Measurements from ENCODE around the gene MED6. TPM values are rescaled to one million over a fixed set of nuclear protein-coding genes. Genes with fewer than 3 reads are reported as not detected.

Gene MED6
- total RNA-seq, 2 experiments from 2014 or later, result 45.9 to 52.9 TPM

- H3K4me1 Mint-ChIP-seq, result no peaks in the 10 kb centered on the region
- no peak overlapping the region for H3K4me3 Mint-ChIP-seq
- ChIA-PET CTCF (interaction anchor here (0.6 to 1.0 kb wide), 2 partner anchors 17 to 38 kb away, joined by 3 read pairs; no protein-coding TSS in a partner anchor), POLR2A (interaction anchor here (0.6 kb wide), 1 partner anchor 1110 kb away, joined by 3 read pairs; no protein-coding TSS in a partner anchor)
- peak; percentile 27 for DNase-seq
- no peaks in the 10 kb centered on the region for H3K27me3 Mint-ChIP-seq
- H3K9me3 Mint-ChIP-seq, result no peaks in the 10 kb centered on the region
- peaks cover 40% of the 10 kb centered on the region for H3K36me3 Mint-ChIP-seq (ENCODE audit: low read depth)
- no peak overlapping the region for H3K27ac Mint-ChIP-seq
Measured at GRCh38 chr14:70585231-70585630, 15.2 kb downstream of the MED6 start.

GRCh38 chr14:70576891-70577290 is 23.6 kb downstream of the MED6 start:
- no peak overlapping the region for H3K27ac Mint-ChIP-seq
- no peaks in the 10 kb centered on the region for H3K27me3 Mint-ChIP-seq
- DNase-seq, result no peak
- peaks cover 2% of the 10 kb centered on the region for H3K9me3 Mint-ChIP-seq
- no peaks in the 10 kb centered on the region for H3K4me1 Mint-ChIP-seq
- ChIA-PET CTCF (no interaction called here), POLR2A (no interaction called here)
- H3K36me3 Mint-ChIP-seq (ENCODE audit: low read depth), result peaks cover 38% of the 10 kb centered on the region
- no peak overlapping the region for H3K4me3 Mint-ChIP-seq

- Mint-ChIP-seq H3K36me3 (ENCODE audit: low read depth) (peaks cover 23% of the 10 kb centered on the region), H3K27me3 (no peaks in the 10 kb centered on the region), H3K4me3 (no peak overlapping the region), H3K27ac (no peak overlapping the region), H3K4me1 (peaks cover under 1% of the 10 kb centered on the region), H3K9me3 (peaks cover 2% of the 10 kb centered on the region)
- ChIA-PET CTCF (no interaction called here), POLR2A (interaction anchor here (0.6 kb wide), 1 partner anchor 236 kb away, joined by 3 read pairs; the partner anchor contains the start of gene MAP3K9)
- no peak for DNase-seq
Measured at GRCh38 chr14:70573050-70573449, 27.4 kb downstream of the MED6 start.

GRCh38 chr14:70571139-70571538 is 29.3 kb downstream of the MED6 start:
- no peak overlapping the region for H3K4me3 Mint-ChIP-seq
- ChIA-PET POLR2A (no interaction called here), CTCF (no interaction called here)
- H3K27ac Mint-ChIP-seq, result no peak overlapping the region
- H3K9me3 Mint-ChIP-seq, result peaks cover 4% of the 10 kb centered on the region
- no peaks in the 10 kb centered on the region for H3K27me3 Mint-ChIP-seq
- H3K4me1 Mint-ChIP-seq, result peaks cover 2% of the 10 kb centered on the region
- DNase-seq, result no peak
- H3K36me3 Mint-ChIP-seq (ENCODE audit: low read depth), result peaks cover 33% of the 10 kb centered on the region

GRCh38 chr14:70567791-70568190 is 32.7 kb downstream of the MED6 start:
- POLR2A ChIA-PET, result interaction anchor here (0.7 kb wide), 1 partner anchor 752 kb away, joined by 3 read pairs; no protein-coding TSS in a partner anchor
- CTCF ChIA-PET, result interaction anchor here (0.6 to 1.9 kb wide), 5 partner anchors 10 to 379 kb away, joined by 3 to 9 read pairs (median 3); partner anchors contain the start of gene SLC8A3
- Mint-ChIP-seq H3K4me3 (no peak overlapping the region), H3K4me1 (peaks cover 2% of the 10 kb centered on the region), H3K9me3 (peaks cover 13% of the 10 kb centered on the region), H3K36me3 (ENCODE audit: low read depth) (peaks cover 43% of the 10 kb centered on the region), H3K27me3 (no peaks in the 10 kb centered on the region), H3K27ac (no peak overlapping the region)
- peak; percentile 39 for DNase-seq

GRCh38 chr14:70563869-70564268 is 36.6 kb downstream of the MED6 start:
- peaks cover 2% of the 10 kb centered on the region for H3K4me1 Mint-ChIP-seq

GRCh38 chr14:70563417-70563816 is 37.0 kb downstream of the MED6 start:
- DNase-seq, result no peak
- Mint-ChIP-seq H3K27ac (no peak overlapping the region), H3K27me3 (no peaks in the 10 kb centered on the region), H3K9me3 (peaks cover 26% of the 10 kb centered on the region), H3K4me1 (peaks cover 2% of the 10 kb centered on the region), H3K36me3 (ENCODE audit: low read depth) (peaks cover 58% of the 10 kb centered on the region), H3K4me3 (no peak overlapping the region)
- ChIA-PET CTCF (no interaction called here), POLR2A (no interaction called here)

More at GRCh38 chr14:70563869-70564268, 36.6 kb downstream of the MED6 start:
- ChIA-PET CTCF (interaction anchor here (0.6 to 0.7 kb wide), 2 partner anchors 11 to 24 kb away, joined by 4 to 5 read pairs; no protein-coding TSS in a partner anchor), POLR2A (no interaction called here)
- DNase-seq, result no peak
- Mint-ChIP-seq H3K27me3 (no peaks in the 10 kb centered on the region), H3K4me3 (no peak overlapping the region), H3K27ac (no peak overlapping the region), H3K9me3 (peaks cover 26% of the 10 kb centered on the region), H3K36me3 (ENCODE audit: low read depth) (peaks cover 58% of the 10 kb centered on the region)

- Mint-ChIP-seq H3K27ac (no peak overlapping the region), H3K27me3 (no peaks in the 10 kb centered on the region), H3K36me3 (ENCODE audit: low read depth) (peaks cover 28% of the 10 kb centered on the region), H3K4me3 (no peak overlapping the region), H3K9me3 (peaks cover 21% of the 10 kb centered on the region), H3K4me1 (peaks cover 4% of the 10 kb centered on the region)
- ChIA-PET POLR2A (no interaction called here), CTCF (interaction anchor here (2.5 kb wide), 1 partner anchor 10 kb away, joined by 9 read pairs; no protein-coding TSS in a partner anchor)
- no peak for DNase-seq
Measured at GRCh38 chr14:70558356-70558755, 42.1 kb downstream of the MED6 start.

- H3K9me3 Mint-ChIP-seq, result peaks cover 9% of the 10 kb centered on the region
- H3K27me3 Mint-ChIP-seq, result no peaks in the 10 kb centered on the region
- peaks cover 4% of the 10 kb centered on the region for H3K4me1 Mint-ChIP-seq
- H3K27ac Mint-ChIP-seq, result no peak overlapping the region
- H3K4me3 Mint-ChIP-seq, result no peak overlapping the region
- CTCF ChIA-PET, result interaction anchor here (1.2 kb wide), 1 partner anchor 12 kb away, joined by 3 read pairs; no protein-coding TSS in a partner anchor
- POLR2A ChIA-PET, result no interaction called here
- peaks cover 5% of the 10 kb centered on the region for H3K36me3 Mint-ChIP-seq (ENCODE audit: low read depth)
- peak; percentile 9 for DNase-seq
Measured at GRCh38 chr14:70555890-70556289, 44.6 kb downstream of the MED6 start.

- CTCF ChIA-PET, result no interaction called here
Measured at GRCh38 chr14:70538087-70538486, 62.4 kb downstream of the MED6 start.

GRCh38 chr14:70536830-70537229 is 63.6 kb downstream of the MED6 start:
- Mint-ChIP-seq H3K27ac (no peak overlapping the region), H3K4me3 (no peak overlapping the region), H3K36me3 (ENCODE audit: low read depth) (peaks cover 8% of the 10 kb centered on the region), H3K9me3 (peaks cover 8% of the 10 kb centered on the region), H3K4me1 (peaks cover 17% of the 10 kb centered on the region), H3K27me3 (no peaks in the 10 kb centered on the region)
- ChIA-PET CTCF (no interaction called here), POLR2A (no interaction called here)
- DNase-seq, result no peak

More at GRCh38 chr14:70538087-70538486, 62.4 kb downstream of the MED6 start:
- no peak for DNase-seq
- H3K9me3 Mint-ChIP-seq, result peaks cover 6% of the 10 kb centered on the region
- no peak overlapping the region for H3K27ac Mint-ChIP-seq
- POLR2A ChIA-PET, result no interaction called here
- no peak overlapping the region for H3K4me3 Mint-ChIP-seq
- H3K4me1 Mint-ChIP-seq, result peaks cover 17% of the 10 kb centered on the region
- H3K27me3 Mint-ChIP-seq, result no peaks in the 10 kb centered on the region
- H3K36me3 Mint-ChIP-seq (ENCODE audit: low read depth), result peaks cover 5% of the 10 kb centered on the region

GRCh38 chr14:70534904-70535303 is 65.6 kb downstream of the MED6 start, which contains the start of gene ADAM20:
TSS of gene ADAM20 (minus strand) at chr14:70535004. CDS start at chr14:70524757, 10,247 bp downstream.
- no peak for DNase-seq
- CTCF ChIA-PET, result no interaction called here
- Mint-ChIP-seq H3K4me1 (peaks cover 14% of the 10 kb centered on the region), H3K27me3 (no peaks in the 10 kb centered on the region), H3K9me3 (peaks cover 8% of the 10 kb centered on the region), H3K4me3 (no peak within 1 kb of the TSS), H3K36me3 (ENCODE audit: low read depth) (peaks cover 8% of the 10 kb centered on the region), H3K27ac (no peak within 1 kb of the TSS)
- POLR2A ChIA-PET, result no interaction called here

All from activated CD4-positive, alpha-beta T cell treated with anti-CD3 and anti-CD28 coated beads, Interleukin-2, amount 10 ng/mL, durations not matched to agents 7 days and 5 days (primary cell).